Fibroblast of lung (primary cell): ENCODE results near the gene TGFB2. TPM values are rescaled to one million over a fixed set of nuclear protein-coding genes. Genes with fewer than 3 reads are reported as not detected.

Experiments used
- DNase-seq, 2 donors: peaks; one replicate each; pipeline versions ENCODE4 v3.0.0 to v3.0.0-alpha.2; 2010; ENCODE audit warnings: low read depth in 2 of 2
- H2AFZ ChIP-seq: 2 replicates; pipeline ENCODE4 v1.5.1; 2012; ENCODE audit warnings: low read length, control low read depth, inconsistent platforms
- H3K27ac ChIP-seq: 2 replicates; pipeline ENCODE4 v1.5.1; 2011; ENCODE audit warnings: low read length, control low read depth; ENCODE audit not compliant: insufficient read depth
- H3K27me3 ChIP-seq: 2 replicates; pipeline ENCODE4 v1.5.1; 2011; ENCODE audit warnings: mild to moderate bottlenecking, low read length; ENCODE audit not compliant: control insufficient read depth, insufficient read depth
- H3K36me3 ChIP-seq: 2 replicates; pipeline ENCODE4 v1.5.1; 2011; ENCODE audit warnings: low read length; ENCODE audit not compliant: control insufficient read depth, insufficient read depth
- H3K4me1 ChIP-seq: 2 replicates; pipeline ENCODE4 v1.5.1; 2011; ENCODE audit warnings: low read length; ENCODE audit not compliant: control insufficient read depth, insufficient read depth; ENCODE audit errors: extremely low read depth
- H3K4me2 ChIP-seq: 2 replicates; pipeline ENCODE4 v1.5.1; 2011; ENCODE audit warnings: low read length, control low read depth; ENCODE audit not compliant: insufficient read depth; ENCODE audit errors: extremely low read depth
- H3K4me3 ChIP-seq, 4 experiments: fragments of 200-600 bp in 1 of 4; sonication (generic) in 1 of 4; replicated peaks in 1 of 4; 2 replicates each; pipeline ENCODE4 v1.5.1; 2011 to 2016; ENCODE audit warnings: low read length in 4 of 4, low read depth in 3 of 4, mild to moderate bottlenecking in 3 of 4, control low read depth in 2 of 4, inconsistent platforms in 1 of 4, mixed read lengths in 1 of 4; ENCODE audit not compliant: insufficient read depth in 1 of 4; ENCODE audit errors: control extremely low read depth in 1 of 4
- H3K79me2 ChIP-seq: 2 replicates; pipeline ENCODE4 v1.5.1; 2012; ENCODE audit warnings: mild to moderate bottlenecking, low read length, inconsistent platforms; ENCODE audit not compliant: control insufficient read depth, insufficient read depth
- H3K9ac ChIP-seq: 2 replicates; pipeline ENCODE4 v1.5.1; 2011; ENCODE audit warnings: mild to moderate bottlenecking, low read length, control low read depth; ENCODE audit not compliant: insufficient read depth
- H3K9me3 ChIP-seq: 2 replicates; pipeline ENCODE4 v1.5.1; 2012; ENCODE audit warnings: low read depth, low read length; ENCODE audit not compliant: control insufficient read depth, insufficient read depth
- H4K20me1 ChIP-seq: 2 replicates; pipeline ENCODE4 v1.5.1; 2011; ENCODE audit warnings: low read length; ENCODE audit not compliant: control insufficient read depth, insufficient read depth; ENCODE audit errors: extremely low read depth
- CTCF ChIP-seq, 2 donors: IDR thresholded peaks in 1 of 2; conservative IDR thresholded peaks in 1 of 2; 1 replicate in 1 of 2; 2 replicates in 1 of 2; pipeline ENCODE4 v1.5.1; 2011 to 2012; ENCODE audit warnings: low read length in 2 of 2, control low read depth in 1 of 2, inconsistent platforms in 1 of 2, low read depth in 1 of 2, mild to moderate bottlenecking in 1 of 2
- EZH2 ChIP-seq: IDR thresholded peaks from 2 replicates; pipeline ENCODE4 v1.5.1; 2012; ENCODE audit warnings: low read length, control low read depth, mild to moderate bottlenecking; ENCODE audit errors: missing control alignments
- polyA plus RNA-seq, 2 donors: library from polyadenylated mRNA; depleted of rRNA in 1 of 2; stranded (reverse) in 1 of 2; unstranded in 1 of 2; fragments of >200 nt; gene quantifications; 2 replicates each; pipeline ENCODE4 v1.2.1, GENCODE V29; 2011 to 2012; ENCODE audit warnings: missing spikeins in 1 of 2
- total RNA-seq: library from RNA; depleted of rRNA; stranded (reverse); fragments of >200 nt; gene quantifications from 2 replicates; pipeline ENCODE4 v1.2.1, GENCODE V29; 2014

Gene TGFB2
- total and polyA plus RNA-seq, 2 donors (not counting 1 experiment from before 2014, with no cell fraction given), result 13.9 to 29.1 TPM

DNA sequence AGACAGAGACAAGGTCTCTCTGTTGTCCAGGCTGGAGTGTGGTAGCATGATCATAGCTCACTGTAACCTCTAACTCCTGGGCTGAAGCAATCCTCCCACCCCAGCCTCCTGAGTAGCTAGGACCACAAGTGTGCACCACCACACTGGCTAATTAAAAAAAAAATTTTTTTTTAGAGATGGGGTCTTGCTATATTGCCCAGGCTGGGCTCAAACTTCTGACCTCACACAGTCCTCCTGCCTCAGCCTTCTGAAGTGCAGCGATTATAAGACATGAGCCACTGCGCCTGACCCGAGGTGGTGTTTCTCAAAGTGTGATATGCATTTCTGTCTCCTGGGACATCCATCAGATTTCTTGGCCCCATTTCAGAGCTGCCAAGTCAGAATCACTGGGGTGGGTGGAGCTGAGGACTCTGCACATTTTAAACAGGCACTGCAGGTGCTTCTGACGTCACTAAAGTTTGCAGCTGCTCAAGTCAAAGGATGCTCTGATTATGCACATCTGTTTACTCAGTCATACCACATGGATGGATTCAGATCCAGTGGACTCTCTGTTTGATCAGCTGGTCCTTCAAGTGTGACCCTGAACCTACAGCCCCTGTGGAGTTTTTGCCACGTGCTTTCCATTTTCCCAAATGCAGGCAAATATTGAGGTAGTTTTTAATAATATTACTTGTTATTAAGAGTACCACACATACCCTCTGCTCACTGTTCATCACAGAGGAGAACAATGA, 21.4 kb downstream of the TGFB2 start:
- Histone ChIP-seq H3K9me3 (no peaks in the 10 kb centered on the region), H3K4me1 (peaks cover 27% of the 10 kb centered on the region), H3K27me3 (no peaks in the 10 kb centered on the region), H2AFZ (no peak overlapping the region), H3K36me3 (no peaks in the 10 kb centered on the region), H3K79me2 (no peaks in the 10 kb centered on the region), H3K4me2 (no peak overlapping the region), H3K4me3 (no peak overlapping the region), H3K27ac (no peak overlapping the region), H3K9ac (no peak overlapping the region), H4K20me1 (no peaks in the 10 kb centered on the region)
- DNase-seq, result peak in 1 of 2 donors; percentile 44
- TF ChIP-seq EZH2 (no peak), CTCF (conservative IDR thresholded peaks at IDR 0.05 in 1 of 2, IDR thresholded peaks at IDR 0.05 in 1 of 2; ENCODE audit: low read depth in 1 of 2, low read length in 2 of 2) (no peak)

- no peaks in the 10 kb centered on the region for H3K9me3 ChIP-seq
- H3K4me1 ChIP-seq, result peaks cover 31% of the 10 kb centered on the region
- peak in 1 of 2 donors; percentile 55 for DNase-seq
- TF ChIP-seq EZH2 (no peak), CTCF (conservative IDR thresholded peaks at IDR 0.05 in 1 of 2, IDR thresholded peaks at IDR 0.05 in 1 of 2; ENCODE audit: low read depth in 1 of 2, low read length in 2 of 2) (no peak)
- no peak overlapping the region for H3K27ac ChIP-seq
- H3K4me3 ChIP-seq, result no peak overlapping the region
- H3K36me3 ChIP-seq, result no peaks in the 10 kb centered on the region
- no peaks in the 10 kb centered on the region for H3K27me3 ChIP-seq
- no peak overlapping the region for H3K9ac ChIP-seq
- H3K4me2 ChIP-seq, result no peak overlapping the region
- no peaks in the 10 kb centered on the region for H3K79me2 ChIP-seq
- no peaks in the 10 kb centered on the region for H4K20me1 ChIP-seq
- no peak overlapping the region for H2AFZ ChIP-seq
Measured at GRCh38 chr1:218367118-218367517, 22.0 kb downstream of the TGFB2 start.

DNA sequence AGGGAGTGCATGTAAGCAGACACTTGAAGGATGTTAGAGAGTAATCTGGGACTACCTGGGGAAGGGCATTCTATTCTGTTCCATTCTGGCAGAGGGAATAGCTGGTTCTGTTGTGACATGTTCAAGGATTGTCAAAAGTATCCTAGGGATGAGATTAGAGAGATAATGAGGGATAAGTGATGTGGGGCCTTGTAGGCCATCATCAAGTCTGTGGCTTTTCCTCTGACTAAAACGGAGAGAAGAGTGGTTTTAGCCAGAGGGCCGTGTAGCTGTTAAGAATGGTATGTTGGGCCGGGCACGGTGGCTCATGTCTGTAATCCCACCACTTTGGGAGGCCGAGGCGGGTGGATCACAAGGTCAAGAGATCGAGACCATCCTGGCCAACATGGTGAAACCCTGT, 23.6 kb downstream of the TGFB2 start:
- no peak overlapping the region for H3K27ac ChIP-seq
- H3K4me1 ChIP-seq, result peaks cover 34% of the 10 kb centered on the region
- H2AFZ ChIP-seq, result no peak overlapping the region
- TF ChIP-seq EZH2 (no peak), CTCF (conservative IDR thresholded peaks at IDR 0.05 in 1 of 2, IDR thresholded peaks at IDR 0.05 in 1 of 2; ENCODE audit: low read depth in 1 of 2, low read length in 2 of 2) (no peak)
- H3K9ac ChIP-seq, result no peak overlapping the region
- no peak overlapping the region for H3K4me3 ChIP-seq
- no peak for DNase-seq
- no peaks in the 10 kb centered on the region for H3K9me3 ChIP-seq
- H3K27me3 ChIP-seq, result no peaks in the 10 kb centered on the region
- no peaks in the 10 kb centered on the region for H3K36me3 ChIP-seq
- no peaks in the 10 kb centered on the region for H3K79me2 ChIP-seq
- no peaks in the 10 kb centered on the region for H4K20me1 ChIP-seq
- H3K4me2 ChIP-seq, result no peak overlapping the region
